Stimulated activated CD4-positive, alpha-beta T cell treated with anti-CD3 and anti-CD28 coated beads, Interleukin-15, amount 100 ng/mL, for 48 hours (primary cell): Measurements from ENCODE around the gene GAMT.
"Not testable (repeated sequence)": the region's sequence is repeated elsewhere in the genome, so short reads cannot be mapped to it uniquely, and the experiment has no call there.

Experiments used
- DNase-seq, 2 donors: peaks; one replicate each; pipeline ENCODE4 v3.0.0-alpha.2; 2020; ENCODE audit warnings: low read depth in 2 of 2

Gene GAMT

GRCh38 chr19:1401138-1401888 lies at the start of gene GAMT:
TSS of gene GAMT (minus strand) at chr19:1401542. CDS start at chr19:1401476, 66 bp downstream.
- DNase-seq, result peak in 1 of 2 donors; percentile 48

- DNase-seq, result no peak
Measured at GRCh38 chr19:1449467-1450442, 48.4 kb upstream of the GAMT start, which contains the start of gene APC2. TSS of gene APC2 (plus strand) at chr19:1450121. CDS start at chr19:1453002, 2,881 bp downstream.

- DNase-seq, result no peak
Measured at GRCh38 chr19:1447944-1448343, 46.6 kb upstream of the GAMT start.

GRCh38 chr19:1447504-1447903 lies 46.2 kb upstream of the GAMT start:
- DNase-seq, result no peak

GRCh38 chr19:1446713-1447481 lies 45.6 kb upstream of the GAMT start:
- no peak for DNase-seq

- DNase-seq, result no peak
Measured at GRCh38 chr19:1445932-1446712, 44.8 kb upstream of the GAMT start.

GRCh38 chr19:1445185-1445931 lies 44.0 kb upstream of the GAMT start:
- DNase-seq, result peak in 1 of 2 donors; percentile 75

GRCh38 chr19:1441677-1442438 lies 40.5 kb upstream of the GAMT start:
- DNase-seq, result no peak

GRCh38 chr19:1441022-1441426 lies 39.7 kb upstream of the GAMT start:
- DNase-seq, result no peak

GRCh38 chr19:1440418-1440801 lies 39.1 kb upstream of the GAMT start:
- no peak for DNase-seq

GRCh38 chr19:1439525-1440417 lies 38.4 kb upstream of the GAMT start:
- not testable (repeated sequence) for DNase-seq

GRCh38 chr19:1438933-1439354 lies 37.6 kb upstream of the GAMT start:
- DNase-seq, result no peak

GRCh38 chr19:1438035-1438932 lies 36.9 kb upstream of the GAMT start, which contains the start of gene RPS15:
TSS of gene RPS15 (plus strand) at chr19:1438396. CDS start at chr19:1438426, 30 bp downstream.
- peak; percentile 92 to 93 for DNase-seq

- DNase-seq, result no peak
Measured at GRCh38 chr19:1437609-1438008, 36.3 kb upstream of the GAMT start.

GRCh38 chr19:1435378-1435989 lies 34.1 kb upstream of the GAMT start:
- DNase-seq, result no peak

- no peak for DNase-seq
Measured at GRCh38 chr19:1434577-1435060, 33.3 kb upstream of the GAMT start.

GRCh38 chr19:1434040-1434366 lies 32.7 kb upstream of the GAMT start:
- DNase-seq, result no peak
